GM19455 (cell line): Measurements from ENCODE around the gene SRP68.
"Not testable (repeated sequence)": the region's sequence is repeated elsewhere in the genome, so short reads cannot be mapped to it uniquely, and the experiment has no call there.

Source experiments
- ATAC-seq: cut with Tn5 transposase; IDR thresholded peaks from one replicate; pipeline ENCODE4 v1.9.1; 2021; ENCODE audit not compliant: unreplicated experiment

Gene SRP68

GRCh38 chr17:76046064-76046463 is 26.3 kb downstream of the SRP68 start:
- ATAC-seq: no peak

GRCh38 chr17:76044475-76045007 is 27.8 kb downstream of the SRP68 start:
- not testable (repeated sequence) for ATAC-seq

GRCh38 chr17:76042868-76043267 is 29.4 kb downstream of the SRP68 start:
- not testable (repeated sequence) for ATAC-seq

DNA sequence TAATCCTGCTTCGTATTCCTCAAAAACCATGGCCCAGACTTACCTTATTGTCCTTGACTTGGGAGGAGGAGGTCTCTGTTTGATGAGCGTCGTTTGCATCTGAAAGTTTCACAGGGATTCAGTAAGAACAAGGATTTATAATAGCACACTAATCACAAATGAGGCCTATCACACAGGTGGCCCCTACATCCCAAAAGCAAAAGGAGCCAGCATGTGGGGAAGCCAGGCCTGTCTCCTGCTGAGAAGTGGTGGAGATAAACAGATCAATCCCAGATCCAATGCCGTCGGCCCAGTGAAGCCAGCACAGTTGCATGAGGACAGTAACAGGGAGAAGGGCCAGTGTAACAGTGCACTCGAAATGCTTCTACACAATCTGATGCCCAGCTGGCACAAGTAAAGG is 31.9 kb downstream of the SRP68 start:
- ATAC-seq: no peak

DNA sequence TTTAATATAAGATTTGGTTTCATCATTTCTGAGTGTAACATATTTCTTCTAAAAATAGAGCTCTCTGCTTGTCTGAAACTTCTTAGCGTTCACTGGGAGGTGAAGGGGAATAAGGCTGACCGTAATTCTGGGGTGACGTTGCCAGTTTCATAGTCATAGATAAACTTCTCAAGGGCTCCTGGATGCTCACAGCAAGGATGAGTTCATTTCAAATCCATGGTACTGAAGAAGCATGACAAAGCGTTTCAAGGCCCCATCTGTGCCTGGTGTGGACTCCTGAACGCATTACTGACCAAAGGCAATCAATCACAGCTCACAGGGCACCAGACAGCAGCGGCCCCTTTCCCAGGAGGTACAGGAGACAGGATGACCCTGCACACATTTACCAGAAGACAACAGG is 33.2 kb downstream of the SRP68 start:
- no peak for ATAC-seq

DNA sequence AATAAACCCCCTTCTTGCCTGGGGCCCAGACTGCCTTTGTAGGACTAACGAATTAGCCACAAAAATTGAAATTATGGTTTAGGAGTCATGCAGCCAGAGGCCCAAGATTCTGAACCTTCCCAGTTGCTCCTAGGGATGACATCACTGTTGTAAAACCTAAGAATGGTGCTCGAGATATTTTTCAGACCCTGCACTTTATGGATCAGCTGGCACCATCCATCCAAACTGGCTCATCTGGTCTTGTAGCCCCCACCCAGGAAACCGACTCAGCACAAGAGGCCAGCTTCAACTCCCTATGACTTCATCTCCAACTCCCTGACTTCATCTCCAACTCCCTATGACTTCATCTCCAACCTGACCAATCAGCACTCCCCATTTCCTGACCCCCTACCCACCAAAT is 34.3 kb downstream of the SRP68 start:
- no peak for ATAC-seq

GRCh38 chr17:76036497-76037261 is 35.6 kb downstream of the SRP68 start:
- ATAC-seq: no peak

DNA sequence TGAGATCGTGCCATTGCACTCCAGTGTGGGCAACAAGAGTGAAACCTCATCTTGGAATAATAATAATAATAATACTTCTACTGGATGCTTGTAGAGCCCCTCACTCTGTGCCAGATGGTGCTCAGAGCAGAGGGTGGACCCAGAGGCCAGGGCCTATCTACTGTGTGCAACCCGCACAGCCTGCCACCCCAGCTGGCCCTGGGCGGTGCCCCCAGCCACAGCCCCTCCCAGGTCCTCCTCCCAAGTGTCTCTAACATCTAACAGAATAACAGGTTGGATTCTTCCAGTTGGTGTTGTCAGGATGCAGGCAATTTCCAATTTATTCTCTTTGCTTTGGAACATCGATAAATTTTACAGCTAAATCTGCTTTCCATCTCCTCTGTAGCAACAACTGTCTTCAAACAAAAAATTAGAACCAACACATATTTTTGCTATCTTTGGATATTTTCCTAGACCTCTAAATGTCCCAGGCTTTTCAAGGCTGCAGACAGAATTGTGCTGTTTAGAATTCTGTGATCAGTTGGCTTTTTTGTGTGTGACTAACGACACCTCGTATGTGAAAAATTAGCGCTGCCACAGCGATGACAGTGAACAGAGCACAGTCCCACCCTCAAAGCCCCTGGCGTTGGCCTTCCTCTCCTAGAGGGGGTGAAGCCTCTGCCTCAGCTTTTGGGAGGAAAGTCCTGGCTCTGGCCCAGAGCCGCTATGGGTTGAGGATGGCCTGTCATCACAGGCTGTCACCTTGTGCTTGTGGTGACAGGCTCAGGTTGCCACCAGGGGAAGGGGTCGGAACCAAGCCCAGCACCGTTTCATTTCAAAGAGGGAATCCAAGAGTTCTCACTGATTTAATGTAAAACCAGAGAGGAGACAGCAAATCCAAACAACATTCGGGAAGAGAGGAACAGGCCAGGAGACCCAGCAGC is 37.6 kb downstream of the SRP68 start:
- ATAC-seq: no peak

DNA sequence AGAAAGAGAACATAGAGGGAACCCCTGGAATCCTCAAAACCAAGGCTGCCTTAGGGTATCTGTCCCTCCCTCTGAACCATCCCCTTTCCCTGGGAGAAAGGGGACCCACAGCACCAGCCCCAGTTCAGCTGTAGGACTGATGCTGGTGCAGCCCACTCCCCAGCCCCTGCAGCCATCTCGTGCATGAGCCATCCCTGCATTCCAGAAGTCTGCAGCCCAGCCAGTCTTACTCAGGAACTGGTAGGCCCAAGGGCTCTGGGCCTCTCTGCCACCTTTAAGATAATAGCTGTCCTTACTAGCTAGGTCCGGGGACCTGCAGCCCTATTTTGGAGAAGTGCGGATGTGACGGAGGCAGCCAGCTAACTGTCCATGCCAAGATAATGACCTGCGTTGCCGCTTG is 39.2 kb downstream of the SRP68 start:
- ATAC-seq: no peak

- ATAC-seq: no peak
These were observed 39.6 kb downstream of the SRP68 start for GRCh38 chr17:76032780-76033108.

DNA sequence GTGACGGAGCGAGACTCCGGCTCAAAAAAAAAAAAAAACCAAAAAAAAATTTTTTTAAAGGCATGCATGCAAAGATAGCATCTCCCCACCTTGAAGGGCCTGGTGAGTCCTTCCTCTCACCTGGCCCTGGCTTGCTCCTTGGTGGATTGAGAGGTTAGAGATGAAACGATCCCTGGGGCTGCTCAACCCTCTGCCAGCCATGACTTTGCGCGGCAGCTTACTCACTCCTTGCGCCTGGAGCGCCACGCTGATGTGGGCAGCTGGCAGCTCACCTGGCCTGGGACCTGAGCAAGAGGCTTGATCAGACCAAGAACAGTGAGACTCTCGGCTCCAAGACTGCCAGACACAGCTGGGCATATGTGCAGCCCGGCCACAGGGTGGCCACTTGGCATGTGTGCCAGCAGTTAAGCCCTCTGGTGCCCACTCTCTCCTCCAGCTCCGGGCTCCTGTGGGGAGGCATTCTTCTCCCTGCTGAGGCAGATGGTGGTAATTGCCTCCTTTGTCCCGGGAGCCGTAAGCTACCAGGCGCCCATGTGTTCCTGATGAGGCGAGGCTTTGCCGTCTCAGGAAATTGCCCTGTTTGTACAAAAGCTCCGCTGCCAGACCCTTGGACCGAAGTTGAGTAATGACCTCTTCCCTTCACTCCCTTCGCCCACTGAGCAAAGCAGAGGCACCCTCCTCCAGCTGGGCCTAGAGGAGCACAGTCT is 40.1 kb downstream of the SRP68 start:
- ATAC-seq: no peak

DNA sequence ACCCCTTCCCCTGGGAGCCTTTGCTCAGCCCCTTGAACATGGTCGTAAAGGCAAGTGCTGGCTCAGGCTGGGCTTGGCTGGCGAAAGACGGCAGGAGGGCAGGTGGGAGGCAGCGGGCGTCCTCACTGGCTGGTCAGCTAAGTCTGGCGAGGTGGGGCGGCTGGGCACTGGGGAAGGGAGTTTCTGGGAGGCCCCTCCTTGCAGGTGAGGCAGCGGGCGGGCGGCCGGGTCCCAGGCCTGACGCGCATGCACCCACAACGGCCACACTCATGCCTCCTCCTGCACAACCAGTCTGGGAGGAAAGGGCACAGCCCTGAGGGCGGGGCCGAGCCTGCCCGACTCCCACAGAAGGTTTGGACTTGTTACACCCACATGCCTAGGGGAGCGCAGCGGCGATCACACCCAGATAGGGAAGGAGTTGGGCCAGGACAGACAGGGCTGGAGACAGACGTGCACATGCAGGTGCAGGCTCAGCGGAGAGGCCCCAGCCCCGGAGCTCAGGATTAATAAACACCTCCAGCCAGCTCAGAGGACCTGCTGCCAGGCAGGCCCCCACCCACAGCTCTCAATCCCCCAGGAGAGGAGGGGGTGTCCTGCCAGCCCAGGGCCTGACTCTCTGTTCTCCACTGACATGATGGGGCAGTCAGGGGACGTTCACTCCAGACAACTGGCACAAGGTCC is 45.0 kb downstream of the SRP68 start, which contains the start of gene EVPL:
EVPL (minus strand) TSS at position 148 of the 681 bp plus-strand sequence; CDS start at position 40, 108 bp downstream.
- ATAC-seq: no peak

DNA sequence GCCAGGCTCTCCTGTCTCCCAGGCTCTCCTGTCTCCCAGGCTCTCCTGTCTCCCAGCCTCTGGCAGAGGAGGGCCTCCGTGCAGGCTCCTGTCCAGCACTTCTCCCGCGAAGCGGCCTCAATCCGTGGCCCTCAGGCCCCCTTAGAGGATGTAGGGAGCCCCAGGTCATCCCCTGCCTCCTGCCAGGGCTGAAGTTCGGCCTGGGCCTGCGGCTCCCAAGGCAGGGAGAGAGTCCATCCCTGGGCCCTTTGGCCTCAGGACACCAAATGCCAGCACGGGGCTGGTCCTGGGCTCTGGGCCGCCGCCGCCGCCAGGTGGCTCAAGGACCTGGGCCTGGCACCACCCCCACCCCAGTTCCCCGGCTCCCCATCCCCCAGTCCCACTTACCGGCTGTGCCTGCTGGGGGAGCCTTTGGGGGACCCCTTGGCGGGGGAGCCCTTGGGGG is 45.6 kb downstream of the SRP68 start:
- no peak for ATAC-seq

DNA sequence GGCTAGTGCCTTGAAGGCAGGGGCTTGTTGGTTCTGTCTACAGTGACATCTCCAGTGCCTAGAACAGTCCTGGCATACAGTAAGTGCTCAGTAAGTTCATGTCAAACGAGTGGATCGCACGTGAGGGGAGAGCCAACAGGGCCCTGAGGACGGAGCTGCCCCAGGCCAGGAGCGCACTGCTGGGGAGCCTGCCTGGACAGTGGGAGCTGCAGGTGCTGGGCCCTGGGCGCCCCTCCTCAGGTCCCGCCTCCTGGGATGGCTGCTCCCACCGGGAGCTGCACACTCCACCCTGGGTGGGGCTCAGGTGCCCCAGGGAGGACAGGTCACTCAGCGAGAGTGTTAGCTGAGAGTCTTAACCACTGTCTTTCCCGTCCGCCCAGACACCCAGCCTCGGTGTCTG is 47.0 kb downstream of the SRP68 start:
- ATAC-seq: no peak

DNA sequence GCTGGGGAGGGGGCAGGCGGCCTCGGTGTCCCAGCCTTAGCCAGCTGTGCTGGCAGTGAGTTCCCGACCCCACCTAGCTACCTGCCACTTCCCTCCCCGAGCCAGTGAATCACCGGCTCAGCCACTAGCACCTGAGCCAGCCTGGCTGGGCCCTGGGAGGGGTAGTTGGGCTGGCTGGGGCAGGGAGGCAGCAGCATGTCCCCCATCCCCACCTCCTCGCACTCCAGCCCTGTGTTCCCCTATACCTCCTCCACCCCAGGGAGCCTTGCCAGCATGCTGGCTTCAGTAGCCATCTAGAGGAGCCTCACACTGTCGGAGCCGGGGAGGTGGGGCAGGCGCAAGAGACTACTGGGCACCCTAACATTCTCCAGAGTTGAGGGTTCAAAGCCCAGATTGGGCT is 48.0 kb downstream of the SRP68 start:
- ATAC-seq: no peak

DNA sequence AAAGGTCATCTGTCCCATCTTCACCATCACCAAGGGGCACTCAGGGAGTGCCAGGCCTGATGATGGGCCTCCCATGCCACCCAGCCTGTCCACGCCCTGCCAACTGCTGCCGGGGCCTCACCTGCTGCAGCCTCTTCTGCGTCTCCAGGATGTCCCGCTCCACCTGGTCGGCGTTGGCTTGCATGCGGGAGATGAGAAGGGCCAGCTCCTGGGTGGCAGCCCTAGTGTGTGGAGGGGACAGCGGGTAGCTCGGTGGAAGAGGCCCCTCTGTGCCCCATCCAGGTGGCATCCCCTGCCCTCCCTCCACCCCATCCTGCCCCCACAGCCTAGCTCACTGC is 48.4 kb downstream of the SRP68 start:
- no peak for ATAC-seq

DNA sequence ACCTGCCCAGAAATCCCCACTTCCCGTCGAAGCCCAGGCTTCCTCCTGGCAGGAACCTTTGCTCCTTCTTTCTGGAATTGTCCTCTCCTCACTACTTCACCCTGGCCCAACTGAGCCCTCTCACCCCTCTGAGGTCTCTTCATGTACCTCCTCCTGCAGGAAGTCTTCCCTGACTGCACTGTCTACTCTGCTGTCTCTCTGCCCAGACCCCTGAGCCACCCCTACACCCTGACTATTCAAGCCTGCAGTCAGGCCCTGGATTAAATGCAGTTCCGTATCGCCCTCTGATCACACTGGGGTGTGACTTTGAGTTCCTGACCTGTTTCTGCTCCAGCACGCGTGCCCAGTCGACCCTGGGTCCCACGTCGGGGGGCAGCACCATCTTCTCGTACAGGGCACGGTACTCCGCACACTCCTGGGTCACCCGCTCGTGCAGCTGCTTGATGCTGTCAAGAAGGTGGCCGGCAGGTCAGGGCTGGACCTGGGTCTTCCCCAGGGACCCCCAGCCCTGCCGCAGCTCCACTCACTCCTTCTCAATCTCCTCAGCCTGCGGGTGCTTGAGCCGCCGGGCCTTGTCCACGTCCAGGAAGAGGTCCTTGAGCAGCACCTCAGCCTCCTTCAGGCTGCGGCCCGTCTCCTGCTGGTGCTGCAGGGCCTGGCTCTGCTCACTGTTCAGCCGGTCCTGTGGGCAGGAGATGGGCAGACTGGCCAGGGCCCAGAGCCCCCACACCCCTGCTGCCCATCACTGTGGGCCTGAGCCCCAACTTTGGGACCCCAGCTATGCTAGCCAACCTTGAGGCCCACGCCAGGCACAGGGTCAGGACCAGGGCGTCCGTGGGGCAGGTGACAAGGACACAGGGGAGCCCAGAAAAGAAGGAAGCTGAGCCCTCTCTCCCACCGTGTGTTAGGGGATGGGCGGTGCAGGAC is 49.1 kb downstream of the SRP68 start:
- no peak for ATAC-seq

DNA sequence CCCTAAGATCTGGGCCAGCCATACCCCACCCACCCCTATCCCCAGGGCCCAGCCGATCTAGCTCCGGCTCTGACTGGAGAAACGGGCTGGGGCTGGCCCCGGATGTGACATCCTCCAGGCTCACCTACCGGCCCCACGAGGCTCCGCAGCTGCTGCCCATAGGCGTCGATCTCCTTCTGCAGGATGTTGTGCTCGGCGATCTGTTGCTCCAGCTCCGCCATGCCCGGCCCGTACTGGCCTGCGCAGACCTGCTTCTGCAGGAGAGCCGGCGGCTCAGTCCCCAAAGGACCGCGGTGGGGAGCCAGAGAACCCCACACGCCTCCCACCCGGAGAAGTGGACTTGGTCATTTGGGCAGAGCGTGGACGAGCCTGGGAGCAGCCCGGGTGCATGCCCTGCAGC is 50.0 kb downstream of the SRP68 start:
- ATAC-seq: no peak

DNA sequence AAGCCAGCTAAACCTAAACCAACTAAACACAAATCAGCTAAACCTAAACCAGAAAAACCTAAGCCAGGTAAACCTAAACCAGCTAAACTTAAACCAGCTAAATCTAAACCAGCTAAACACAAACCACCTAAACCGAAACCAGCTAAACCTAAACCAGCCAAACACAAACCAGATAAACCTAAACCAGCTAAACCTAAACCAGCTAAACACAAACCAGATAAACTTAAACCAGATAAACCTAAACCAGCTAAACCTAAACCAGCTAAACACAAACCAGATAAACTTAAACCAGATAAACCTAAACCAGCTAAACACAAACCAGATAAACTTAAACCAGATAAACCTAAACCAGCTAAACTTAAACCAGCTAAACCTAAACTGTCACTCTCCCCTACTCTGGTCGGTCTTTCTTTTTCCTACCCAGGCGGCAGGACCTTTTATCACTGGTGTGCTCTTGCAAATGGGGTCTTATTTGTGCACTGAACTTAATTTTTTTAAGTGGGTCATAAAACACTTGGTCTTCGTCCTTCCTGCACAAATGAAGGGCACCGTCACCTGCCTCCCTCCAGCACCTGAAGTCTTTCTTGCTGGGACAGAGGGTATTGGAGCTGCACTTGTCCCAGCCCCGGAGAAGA is 52.4 kb downstream of the SRP68 start:
- ATAC-seq: no peak
